CD4-positive, alpha-beta T cell treated with Interleukin-17A for 1 hour (primary cell): ENCODE data around the gene CERS4.
"Not testable (repeated sequence)": the region's sequence is repeated elsewhere in the genome, so short reads cannot be mapped to it uniquely, and the experiment has no call there.

Experiments used
- DNase-seq: peaks from one replicate; pipeline ENCODE4 v3.0.0-alpha.2; 2020

CERS4 gene

DNA sequence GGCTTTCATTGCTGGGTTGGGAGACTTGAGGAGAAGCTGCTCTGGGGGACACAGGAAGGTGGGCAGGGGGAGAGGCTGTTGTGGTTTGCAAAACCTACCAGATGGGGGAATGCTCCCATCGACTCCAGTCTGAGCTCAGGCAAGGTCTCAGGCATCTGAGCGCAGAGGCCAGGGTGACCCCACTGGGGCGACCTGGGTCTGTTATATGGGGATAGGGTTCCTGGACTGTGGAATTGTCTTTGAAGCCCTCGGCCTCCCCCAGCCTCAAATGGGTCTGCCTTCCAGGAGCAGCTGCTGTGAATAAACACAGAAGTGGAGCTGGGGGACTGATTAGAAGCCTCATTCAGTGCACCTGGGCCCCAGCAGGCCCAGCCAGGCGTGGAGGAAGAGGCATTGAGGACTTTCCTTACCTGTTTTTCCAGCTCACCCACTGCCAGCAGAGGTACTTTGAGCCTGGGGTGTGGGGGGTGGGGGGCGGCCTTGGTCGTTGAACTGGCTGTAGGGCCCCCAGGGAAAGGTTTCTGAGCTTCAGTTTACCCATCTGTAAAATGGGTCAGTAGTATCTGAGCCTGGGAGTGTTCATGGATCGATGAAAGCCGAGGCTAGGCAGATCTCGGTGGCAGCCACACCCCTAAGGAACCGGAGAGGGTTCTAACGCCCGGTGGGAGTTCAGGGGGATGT is 1.4 kb downstream of the CERS4 start:
- no peak for DNase-seq

GRCh38 chr19:8212212-8212611 is 3.0 kb downstream of the CERS4 start:
- DNase-seq: no peak

DNA sequence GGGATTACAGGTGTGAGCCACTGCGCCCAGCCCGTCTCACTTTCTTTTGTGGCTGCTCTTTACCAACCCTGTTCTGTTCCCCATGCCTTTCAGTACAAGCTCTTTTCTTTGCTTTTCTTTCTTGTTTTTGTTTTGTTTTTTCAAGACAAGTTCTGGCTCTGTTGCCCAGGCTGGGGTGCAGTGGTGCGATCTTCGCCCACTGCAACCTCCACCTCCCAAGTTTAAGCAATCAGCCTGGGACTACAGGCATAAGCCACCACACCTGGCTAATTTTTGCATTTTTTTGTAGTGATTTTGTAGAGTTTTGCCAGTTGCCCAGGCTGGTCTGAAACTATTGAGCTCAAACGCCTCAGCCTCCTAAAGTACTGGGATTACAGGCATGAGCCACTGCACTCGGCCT is 3.7 kb downstream of the CERS4 start:
- DNase-seq: no peak

GRCh38 chr19:8213827-8214672 is 4.9 kb downstream of the CERS4 start:
- no peak for DNase-seq

DNA sequence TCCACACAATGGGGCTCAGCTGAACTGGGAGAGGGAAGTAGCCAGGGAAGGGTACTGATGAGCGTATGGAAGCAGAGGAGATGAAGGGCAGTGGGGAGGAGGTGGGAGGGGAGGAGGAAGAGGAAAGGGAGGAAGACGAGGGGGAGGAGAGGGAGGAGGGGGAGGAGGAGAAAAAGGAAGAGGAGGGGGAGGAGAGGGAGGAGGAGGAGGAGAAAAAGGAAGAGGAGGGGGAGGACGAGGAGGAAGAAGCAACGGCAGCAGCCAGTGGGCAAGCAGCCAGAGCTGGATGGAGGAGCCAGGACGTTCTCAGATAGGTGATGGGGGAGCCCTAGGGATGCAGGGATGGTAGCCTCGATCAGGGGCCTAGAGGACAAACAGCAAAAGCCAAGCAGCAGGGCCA is 5.6 kb downstream of the CERS4 start:
- no peak for DNase-seq

DNA sequence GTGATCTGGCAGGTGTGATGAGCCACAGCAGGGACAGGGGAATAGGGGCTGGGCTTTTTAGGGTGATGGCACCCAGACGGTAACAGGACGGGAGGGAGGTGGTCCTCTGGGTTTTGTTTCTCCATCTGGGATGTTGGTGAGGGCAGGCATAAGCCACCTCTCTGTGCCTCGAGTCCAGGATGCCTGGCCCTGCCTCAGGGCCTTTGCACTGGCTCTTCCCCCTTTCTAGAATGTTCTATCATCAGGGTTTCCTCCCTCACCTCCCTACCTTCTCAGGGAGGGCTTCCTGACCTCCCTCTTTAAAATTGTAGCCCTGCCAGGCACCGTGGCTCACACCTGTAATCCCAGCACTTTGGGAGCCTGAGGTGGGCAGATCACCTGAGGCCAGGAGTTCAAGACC is 6.6 kb downstream of the CERS4 start:
- no peak for DNase-seq

DNA sequence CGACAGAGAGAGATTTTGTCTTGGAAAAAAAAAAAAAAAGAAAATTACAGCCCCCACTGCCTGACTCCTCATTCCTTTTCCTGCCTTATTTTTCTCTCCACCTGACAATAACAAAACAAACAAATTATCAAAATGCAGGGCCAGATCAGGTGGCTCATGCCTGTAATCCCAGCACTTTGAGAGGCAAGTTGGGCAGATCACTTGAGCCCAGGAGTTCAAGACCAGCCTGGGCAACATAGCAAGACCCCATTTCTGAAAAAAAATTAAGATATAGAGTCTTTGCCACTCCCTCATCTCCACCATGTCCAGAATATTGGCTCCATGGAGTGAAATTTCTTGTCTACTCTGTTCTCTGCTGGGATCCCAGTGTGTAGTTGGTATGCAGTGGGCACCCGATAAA is 7.2 kb downstream of the CERS4 start:
- no peak for DNase-seq

DNA sequence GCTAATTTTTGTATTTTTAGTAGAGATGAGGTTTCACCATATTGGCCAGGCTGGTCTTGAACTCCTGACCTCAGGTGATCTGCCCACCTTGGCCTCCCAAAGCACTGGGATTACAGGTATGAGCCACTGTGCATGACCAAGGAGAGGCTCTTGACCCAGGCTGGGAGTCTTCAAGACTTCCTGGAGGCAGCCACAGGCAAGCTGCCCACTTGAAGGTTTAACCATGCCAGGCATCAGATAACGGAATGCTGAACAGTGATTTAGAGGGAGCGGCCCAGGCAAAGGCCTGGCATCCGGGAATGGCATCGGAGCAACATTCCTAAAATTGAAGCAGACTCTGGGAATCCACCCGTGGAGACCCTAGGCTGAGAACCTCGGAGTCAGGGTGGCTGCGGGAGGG is 9.0 kb downstream of the CERS4 start:
- not testable (repeated sequence) for DNase-seq

DNA sequence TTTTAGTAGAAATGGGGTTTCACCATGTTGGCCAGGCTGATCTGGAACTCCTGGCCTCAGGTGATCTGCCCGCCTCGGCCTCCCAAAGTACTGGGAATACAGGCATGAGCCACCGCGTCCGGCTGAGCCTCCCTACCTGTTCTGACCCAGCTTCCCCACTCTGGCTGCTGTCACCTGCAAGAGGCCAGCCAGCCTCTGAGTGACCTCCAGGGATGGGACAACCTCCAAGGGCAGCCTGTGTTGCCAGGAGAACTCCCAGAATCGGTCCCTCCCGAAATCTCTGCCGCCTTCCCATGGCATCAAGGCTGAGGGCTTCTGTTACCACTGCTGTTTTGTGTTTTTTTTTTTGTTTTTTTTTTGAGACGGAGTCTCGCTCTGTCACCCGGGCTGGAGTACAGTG is 11.3 kb downstream of the CERS4 start:
- no peak for DNase-seq

- no peak for DNase-seq
Observed at GRCh38 chr19:8221161-8221560, 12.0 kb downstream of the CERS4 start.

- DNase-seq: not testable (repeated sequence)
Observed at GRCh38 chr19:8223442-8223841, 14.3 kb downstream of the CERS4 start.

DNA sequence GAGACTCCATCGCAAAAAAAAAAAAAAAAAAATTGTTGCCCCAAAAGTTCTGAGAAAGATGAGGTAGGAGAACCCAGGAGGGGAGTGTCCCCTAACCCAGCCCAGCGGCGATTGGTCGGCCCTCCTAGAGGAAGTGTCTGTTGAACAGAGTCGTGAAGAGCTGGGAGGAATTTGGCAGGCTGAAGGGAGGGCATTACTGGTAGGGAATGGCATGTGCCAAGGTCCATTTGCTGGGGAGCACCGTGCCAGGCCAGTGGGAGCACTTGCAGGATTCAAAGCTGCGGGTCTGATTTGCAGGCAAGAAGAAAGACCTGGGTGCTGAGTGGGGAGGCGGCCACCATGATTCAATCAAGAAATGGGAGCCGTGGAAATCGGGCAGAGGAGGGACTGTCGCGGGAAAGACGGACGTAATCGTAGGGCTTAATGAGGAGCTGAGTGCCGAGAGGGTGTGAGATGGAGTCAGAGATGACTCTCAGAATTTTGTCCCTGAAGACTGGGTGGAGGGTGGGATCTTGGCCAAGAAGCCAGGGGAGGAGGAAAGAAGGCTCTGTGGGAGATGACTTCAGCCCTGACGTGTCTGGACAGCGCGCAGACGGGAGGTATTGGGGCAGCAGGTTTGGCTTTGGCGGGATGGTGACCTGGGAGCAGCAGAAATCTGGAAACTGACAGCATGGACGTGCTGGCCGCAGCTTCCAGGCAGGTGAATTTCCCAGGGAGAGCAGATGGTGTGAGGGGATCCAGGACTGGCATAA is 15.4 kb downstream of the CERS4 start:
- no peak for DNase-seq

- no peak for DNase-seq
Observed at GRCh38 chr19:8231073-8231604, 22.0 kb downstream of the CERS4 start.

- no peak for DNase-seq
Observed at GRCh38 chr19:8233370-8233769, 24.2 kb downstream of the CERS4 start.

GRCh38 chr19:8237026-8237425 is 27.9 kb downstream of the CERS4 start:
- DNase-seq: no peak

DNA sequence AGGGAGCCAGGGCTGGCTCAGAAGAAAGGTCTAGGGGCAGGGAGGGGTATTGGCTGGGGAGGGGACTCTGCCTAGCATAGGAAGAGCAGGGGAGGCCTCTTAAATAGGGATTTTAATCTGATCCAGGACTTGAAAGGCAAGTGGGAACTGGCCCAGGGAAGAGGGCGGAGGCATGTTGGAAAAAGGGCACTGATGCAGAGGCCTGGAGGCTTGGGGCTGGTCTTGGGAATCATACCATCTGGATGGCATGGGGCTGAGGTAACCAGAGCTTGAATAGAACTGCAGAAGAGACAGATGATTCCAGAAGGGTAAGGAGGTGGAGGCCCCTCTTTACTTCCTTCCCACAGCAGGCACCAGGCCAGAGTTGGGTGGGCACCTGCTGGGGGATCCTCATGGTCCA is 29.1 kb downstream of the CERS4 start:
- no peak for DNase-seq

DNA sequence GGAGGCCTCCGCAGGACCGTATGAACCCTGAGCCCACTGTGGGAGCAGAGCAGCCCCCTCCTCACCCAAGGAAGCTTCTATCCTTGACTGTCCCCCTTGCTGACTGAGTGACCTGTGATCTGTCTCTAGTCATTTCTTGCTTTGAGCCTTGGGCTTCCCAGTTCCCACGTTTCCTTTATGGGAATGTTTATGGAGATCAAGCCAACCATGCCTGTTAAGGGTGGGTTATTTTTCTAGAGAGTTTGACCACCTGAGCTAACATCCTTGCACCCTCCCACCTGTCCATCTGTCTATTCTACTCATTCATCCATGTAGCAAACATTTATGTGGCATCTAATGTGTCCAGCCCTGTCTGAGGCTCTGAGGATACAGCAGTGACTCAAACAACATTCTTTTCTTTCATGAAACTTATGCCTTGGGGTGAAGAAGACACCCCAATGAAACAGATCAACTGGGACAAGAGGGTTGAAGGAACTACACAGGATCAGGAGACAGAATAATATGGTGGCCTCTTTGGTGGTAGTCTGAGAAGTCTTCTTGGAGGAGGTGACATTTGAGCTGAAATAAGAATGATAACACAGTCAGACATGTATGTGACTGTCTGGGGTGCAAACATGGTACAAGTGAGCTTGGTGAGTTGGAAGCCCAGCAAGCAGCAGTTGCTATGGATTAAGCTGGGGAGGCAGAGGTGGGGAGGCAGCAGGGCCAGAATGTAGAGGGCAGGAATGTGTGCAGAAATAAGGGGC is 30.5 kb downstream of the CERS4 start:
- DNase-seq: no peak

- DNase-seq: peak; percentile 61
Observed at GRCh38 chr19:8240274-8241229, 31.4 kb downstream of the CERS4 start.

- DNase-seq: no peak
Observed at GRCh38 chr19:8241646-8242045, 32.5 kb downstream of the CERS4 start.

DNA sequence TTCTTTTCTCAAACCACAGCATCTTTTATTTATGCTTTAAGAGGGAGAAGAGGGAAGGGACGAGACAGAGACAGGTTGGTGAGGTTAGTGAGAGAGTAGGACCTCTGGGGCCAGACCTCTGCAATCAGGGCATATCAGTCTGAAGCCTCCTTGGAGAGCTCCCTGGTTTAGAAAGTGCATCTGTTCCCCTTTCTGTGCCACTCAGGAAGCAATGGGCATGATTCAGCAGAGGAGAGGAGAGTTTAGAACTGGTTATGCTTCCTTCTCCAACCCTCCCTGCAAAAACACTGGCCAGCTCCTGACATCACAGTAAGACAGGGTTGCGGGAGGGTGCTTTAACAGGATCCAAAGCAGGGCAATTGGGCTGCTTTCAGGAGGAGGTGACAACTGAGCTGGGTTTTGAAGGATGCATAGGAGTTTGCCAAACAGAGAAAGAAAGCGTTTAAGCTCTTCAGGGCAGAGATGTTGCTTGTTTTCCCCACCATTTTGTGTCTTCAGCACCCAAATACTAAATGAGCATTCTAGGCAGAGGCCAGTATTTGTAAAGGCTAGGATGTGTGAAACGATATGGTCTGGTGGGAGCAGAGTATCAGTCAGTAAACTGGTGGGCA is 33.1 kb downstream of the CERS4 start:
- no peak for DNase-seq

DNA sequence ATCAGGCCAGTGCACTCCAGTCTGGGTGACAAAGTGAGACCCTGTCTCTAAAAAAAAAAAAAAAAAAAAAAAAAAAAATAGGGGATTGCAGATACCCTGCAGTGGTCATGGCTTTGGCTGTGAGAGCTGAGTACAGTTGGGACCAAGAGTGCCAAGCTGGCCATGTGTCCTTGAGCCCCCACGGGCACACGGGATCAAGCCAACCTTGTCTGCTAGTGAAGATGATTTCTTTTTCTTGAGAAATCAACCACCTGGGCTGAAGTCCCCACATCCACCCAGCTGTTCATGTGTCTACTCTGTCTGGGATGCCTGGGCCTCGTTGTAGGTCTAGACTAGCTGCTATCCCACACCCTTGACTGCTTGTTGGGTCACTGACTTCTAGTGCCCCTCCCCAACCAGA is 34.0 kb downstream of the CERS4 start:
- DNase-seq: no peak
